Stimulated activated memory B cell treated with anti-CD40 and anti-IgM and Interleukin-4, amounts not matched to agents 10 μg/mL and 1 μg/mL and 100 μg/mL, for 72 hours (primary cell): ENCODE results near the gene RBM38.
"Not testable (repeated sequence)": the region's sequence is repeated elsewhere in the genome, so short reads cannot be mapped to it uniquely, and the experiment has no call there.

Experiments used
- ATAC-seq: fragments of 150-1000 bp; cut with Tn5 transposase; 2 replicates; pipeline ENCODE4 v1.10.0; 2021
- H3K27ac Mint-ChIP-seq: one replicate; pipeline ENCODE4 v1.8.0; 2022; ENCODE audit warnings: mild to moderate bottlenecking, mixed read lengths
- H3K27me3 Mint-ChIP-seq: one replicate; pipeline ENCODE4 v1.8.0; 2022; ENCODE audit warnings: mixed read lengths
- H3K36me3 Mint-ChIP-seq: one replicate; pipeline ENCODE4 v1.8.0; 2022; ENCODE audit warnings: mixed read lengths
- H3K4me1 Mint-ChIP-seq: one replicate; pipeline ENCODE4 v1.8.0; 2022; ENCODE audit warnings: mixed read lengths
- H3K4me3 Mint-ChIP-seq: one replicate; pipeline ENCODE4 v1.8.0; 2022; ENCODE audit warnings: mild to moderate bottlenecking, moderate library complexity, mixed read lengths
- H3K9me3 Mint-ChIP-seq: one replicate; pipeline ENCODE4 v1.8.0; 2022; ENCODE audit warnings: mixed read lengths

Gene RBM38

GRCh38 chr20:57426271-57426689, 35.1 kb downstream of the RBM38 start:
- Mint-ChIP-seq H3K4me1 (peaks cover 64% of the 10 kb centered on the region), H3K36me3 (no peaks in the 10 kb centered on the region), H3K9me3 (no peaks in the 10 kb centered on the region), H3K4me3 (no peak overlapping the region), H3K27ac (no peak overlapping the region), H3K27me3 (no peaks in the 10 kb centered on the region)
- no peak for ATAC-seq

GRCh38 chr20:57426831-57427230, 35.6 kb downstream of the RBM38 start:
- H3K4me3 Mint-ChIP-seq: no peak overlapping the region
- peak overlapping the region; percentile 30 for H3K27ac Mint-ChIP-seq
- peaks cover 67% of the 10 kb centered on the region for H3K4me1 Mint-ChIP-seq
- no peaks in the 10 kb centered on the region for H3K9me3 Mint-ChIP-seq
- H3K27me3 Mint-ChIP-seq: no peaks in the 10 kb centered on the region
- ATAC-seq: no peak
- no peaks in the 10 kb centered on the region for H3K36me3 Mint-ChIP-seq

GRCh38 chr20:57428324-57429158, 37.3 kb downstream of the RBM38 start:
- Mint-ChIP-seq H3K9me3 (no peaks in the 10 kb centered on the region), H3K36me3 (no peaks in the 10 kb centered on the region), H3K27ac (no peak overlapping the region), H3K4me3 (no peak overlapping the region), H3K27me3 (no peaks in the 10 kb centered on the region), H3K4me1 (peaks cover 83% of the 10 kb centered on the region)
- no peak for ATAC-seq

GRCh38 chr20:57429159-57429496, 37.9 kb downstream of the RBM38 start:
- Mint-ChIP-seq H3K4me1 (peaks cover 83% of the 10 kb centered on the region), H3K27ac (no peak overlapping the region), H3K4me3 (no peak overlapping the region), H3K27me3 (no peaks in the 10 kb centered on the region), H3K9me3 (no peaks in the 10 kb centered on the region), H3K36me3 (no peaks in the 10 kb centered on the region)
- no peak for ATAC-seq

GRCh38 chr20:57429580-57430200, 38.5 kb downstream of the RBM38 start:
- Mint-ChIP-seq H3K4me3 (no peak overlapping the region), H3K27me3 (no peaks in the 10 kb centered on the region), H3K4me1 (peaks cover 87% of the 10 kb centered on the region), H3K36me3 (no peaks in the 10 kb centered on the region), H3K27ac (no peak overlapping the region), H3K9me3 (no peaks in the 10 kb centered on the region)
- peak; percentile 75 for ATAC-seq

GRCh38 chr20:57430201-57430596, 39.0 kb downstream of the RBM38 start:
- not testable (repeated sequence) for H3K27ac Mint-ChIP-seq

DNA sequence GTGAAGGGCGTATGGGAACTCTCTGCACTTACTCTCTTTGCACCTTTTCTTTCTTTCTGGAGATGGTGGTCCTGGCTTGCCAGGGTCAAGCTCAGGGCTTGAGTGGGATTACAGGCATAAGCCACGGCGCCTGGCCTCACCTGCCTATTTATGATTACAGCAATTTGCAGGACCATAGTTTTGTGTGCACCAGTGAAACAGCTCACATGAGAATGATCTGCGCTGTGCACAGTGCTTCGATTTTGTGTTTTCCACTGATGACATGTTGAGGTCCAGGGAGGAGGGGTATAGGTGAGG, 40.3 kb downstream of the RBM38 start:
- no peaks in the 10 kb centered on the region for H3K27me3 Mint-ChIP-seq
- H3K27ac Mint-ChIP-seq: no peak overlapping the region
- H3K9me3 Mint-ChIP-seq: no peaks in the 10 kb centered on the region
- no peak overlapping the region for H3K4me3 Mint-ChIP-seq
- no peak for ATAC-seq
- H3K36me3 Mint-ChIP-seq: no peaks in the 10 kb centered on the region
- peaks cover 84% of the 10 kb centered on the region for H3K4me1 Mint-ChIP-seq

More at GRCh38 chr20:57430201-57430596, 39.0 kb downstream of the RBM38 start:
- not testable (repeated sequence) for ATAC-seq, H3K4me3 Mint-ChIP-seq, H3K27me3 Mint-ChIP-seq, H3K36me3 Mint-ChIP-seq, H3K9me3 Mint-ChIP-seq
- peaks cover 87% of the 10 kb centered on the region for H3K4me1 Mint-ChIP-seq

- H3K4me3 Mint-ChIP-seq: peak overlapping the region; percentile 32
- peak overlapping the region; percentile 81 for H3K27ac Mint-ChIP-seq
Measured at GRCh38 chr20:57432480-57432861, 41.3 kb downstream of the RBM38 start.

DNA sequence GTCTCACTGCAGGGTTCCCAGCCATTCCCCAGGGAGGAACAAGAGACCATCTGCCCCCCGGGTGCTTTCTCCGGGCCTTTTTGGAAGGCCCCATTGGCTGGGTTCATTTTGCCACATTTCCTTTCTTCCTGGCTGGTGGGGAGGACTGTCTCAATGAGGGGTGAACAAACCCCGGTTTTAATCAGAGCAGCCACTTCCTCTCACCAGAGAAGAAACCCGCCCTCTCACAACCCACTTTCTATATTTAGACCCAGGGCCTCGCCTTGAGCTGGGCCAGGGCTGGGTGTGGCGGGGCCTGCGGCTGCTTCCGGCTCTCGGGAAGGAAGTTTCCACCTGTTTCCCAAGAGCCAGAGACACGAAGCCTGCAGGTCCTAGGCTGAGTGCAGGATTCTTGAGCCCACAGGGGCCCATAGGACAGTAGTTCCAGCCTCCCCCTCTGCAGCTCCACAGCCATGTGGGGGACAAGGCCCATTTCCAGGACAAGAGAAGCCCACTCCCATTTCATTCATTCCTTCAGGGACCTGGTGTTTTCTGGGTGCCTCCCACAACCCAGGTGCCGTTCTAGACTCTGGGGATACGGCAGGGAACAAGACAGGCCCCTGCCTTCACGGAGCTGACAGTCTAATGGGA, 41.8 kb downstream of the RBM38 start:
- peak; percentile 89 for ATAC-seq
- H3K4me3 Mint-ChIP-seq: peak overlapping the region; percentile 32
- H3K9me3 Mint-ChIP-seq: no peaks in the 10 kb centered on the region
- peak overlapping the region; percentile 81 for H3K27ac Mint-ChIP-seq
- H3K36me3 Mint-ChIP-seq: no peaks in the 10 kb centered on the region
- peaks cover 71% of the 10 kb centered on the region for H3K4me1 Mint-ChIP-seq
- no peaks in the 10 kb centered on the region for H3K27me3 Mint-ChIP-seq

More at GRCh38 chr20:57432480-57432861, 41.3 kb downstream of the RBM38 start:
- Mint-ChIP-seq H3K27me3 (no peaks in the 10 kb centered on the region), H3K9me3 (no peaks in the 10 kb centered on the region), H3K36me3 (no peaks in the 10 kb centered on the region), H3K4me1 (peaks cover 75% of the 10 kb centered on the region)
- no peak for ATAC-seq

- no peaks in the 10 kb centered on the region for H3K36me3 Mint-ChIP-seq
Measured at GRCh38 chr20:57433657-57434389, 42.6 kb downstream of the RBM38 start.

GRCh38 chr20:57434390-57434700, 43.1 kb downstream of the RBM38 start:
- ATAC-seq: no peak
- Mint-ChIP-seq H3K9me3 (no peaks in the 10 kb centered on the region), H3K4me3 (no peak overlapping the region), H3K36me3 (no peaks in the 10 kb centered on the region), H3K27me3 (no peaks in the 10 kb centered on the region), H3K4me1 (peaks cover 60% of the 10 kb centered on the region), H3K27ac (peak overlapping the region; percentile 81)

More at GRCh38 chr20:57433657-57434389, 42.6 kb downstream of the RBM38 start:
- Mint-ChIP-seq H3K9me3 (no peaks in the 10 kb centered on the region), H3K4me1 (peaks cover 66% of the 10 kb centered on the region), H3K27me3 (no peaks in the 10 kb centered on the region), H3K4me3 (peak overlapping the region; percentile 15), H3K27ac (peak overlapping the region; percentile 81)
- ATAC-seq: peak; percentile 63

DNA sequence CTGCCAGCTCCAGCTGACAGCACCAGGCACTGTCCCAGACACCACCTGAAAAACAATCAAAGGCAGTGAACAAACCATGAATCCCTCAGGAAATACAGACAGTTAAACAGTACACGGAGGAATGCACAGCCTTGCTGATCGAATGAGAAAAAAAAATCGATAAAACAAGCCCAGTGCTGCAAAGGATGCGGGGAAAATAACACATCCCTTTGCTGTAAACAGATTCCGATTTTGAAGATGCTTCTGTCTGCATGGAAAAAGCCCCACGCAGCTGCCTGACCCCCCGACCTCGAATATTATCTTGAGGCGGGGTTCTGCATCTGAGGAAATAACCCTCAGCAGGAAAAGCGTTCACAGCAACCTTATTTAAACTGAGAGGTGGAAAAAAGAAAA, 43.9 kb downstream of the RBM38 start:
- no peaks in the 10 kb centered on the region for H3K9me3 Mint-ChIP-seq
- H3K4me3 Mint-ChIP-seq: no peak overlapping the region
- H3K4me1 Mint-ChIP-seq: peaks cover 60% of the 10 kb centered on the region
- H3K36me3 Mint-ChIP-seq: no peaks in the 10 kb centered on the region
- no peak for ATAC-seq
- H3K27ac Mint-ChIP-seq: peak overlapping the region; percentile 81
- H3K27me3 Mint-ChIP-seq: no peaks in the 10 kb centered on the region

- Mint-ChIP-seq H3K4me1 (peaks cover 62% of the 10 kb centered on the region), H3K4me3 (no peak overlapping the region), H3K9me3 (no peaks in the 10 kb centered on the region), H3K36me3 (no peaks in the 10 kb centered on the region), H3K27me3 (no peaks in the 10 kb centered on the region), H3K27ac (no peak overlapping the region)
- no peak for ATAC-seq
Measured at GRCh38 chr20:57435498-57436222, 44.5 kb downstream of the RBM38 start.

- peaks cover 62% of the 10 kb centered on the region for H3K4me1 Mint-ChIP-seq
- H3K4me3 Mint-ChIP-seq: no peak overlapping the region
- H3K9me3 Mint-ChIP-seq: no peaks in the 10 kb centered on the region
- no peak for ATAC-seq
- H3K36me3 Mint-ChIP-seq: no peaks in the 10 kb centered on the region
- no peak overlapping the region for H3K27ac Mint-ChIP-seq
- H3K27me3 Mint-ChIP-seq: no peaks in the 10 kb centered on the region
Measured at GRCh38 chr20:57436223-57436545, 45.0 kb downstream of the RBM38 start.

GRCh38 chr20:57437267-57437666, 46.1 kb downstream of the RBM38 start:
- Mint-ChIP-seq H3K4me3 (no peak overlapping the region), H3K27me3 (no peaks in the 10 kb centered on the region), H3K36me3 (no peaks in the 10 kb centered on the region), H3K9me3 (no peaks in the 10 kb centered on the region), H3K27ac (no peak overlapping the region), H3K4me1 (peaks cover 51% of the 10 kb centered on the region)
- ATAC-seq: no peak
